ENCODE measurements around the gene REC114.
"Not testable (repeated sequence)": the region's sequence is repeated elsewhere in the genome, so short reads cannot be mapped to it uniquely, and the experiment has no call there.

Gene REC114

GRCh38 chr15:73455876-73456275 is 12.9 kb downstream of the REC114 start:
- DNase-seq (ENCODE audit: low read depth in 3 of 3) = no peak

GRCh38 chr15:73457334-73457733 is 14.4 kb downstream of the REC114 start:
- DNase-seq (ENCODE audit: low read depth in 3 of 3) = no peak

GRCh38 chr15:73460662-73461061 is 17.7 kb downstream of the REC114 start:
- no peak for DNase-seq (ENCODE audit: low read depth in 3 of 3)

GRCh38 chr15:73464602-73465001 is 21.6 kb downstream of the REC114 start:
- no peak for DNase-seq (ENCODE audit: low read depth in 3 of 3)

- no peak for DNase-seq (ENCODE audit: low read depth in 3 of 3)
Observed at GRCh38 chr15:73467758-73468157, 24.8 kb downstream of the REC114 start.

GRCh38 chr15:73474785-73475184 is 31.8 kb downstream of the REC114 start:
- no peak for DNase-seq (ENCODE audit: low read depth in 3 of 3)

GRCh38 chr15:73476704-73477216 is 33.8 kb downstream of the REC114 start:
- DNase-seq (ENCODE audit: low read depth in 3 of 3) = no peak

- DNase-seq (ENCODE audit: low read depth in 3 of 3) = no peak
Observed at GRCh38 chr15:73480050-73480449, 37.1 kb downstream of the REC114 start.

- no peak for DNase-seq (ENCODE audit: low read depth in 3 of 3)
Observed at GRCh38 chr15:73482166-73482565, 39.2 kb downstream of the REC114 start.

GRCh38 chr15:73483053-73483452 is 40.1 kb downstream of the REC114 start:
- no peak for DNase-seq (ENCODE audit: low read depth in 3 of 3)

GRCh38 chr15:73485372-73485771 is 42.4 kb downstream of the REC114 start:
- DNase-seq (ENCODE audit: low read depth in 3 of 3) = no peak

GRCh38 chr15:73485885-73486284 is 42.9 kb downstream of the REC114 start:
- not testable (repeated sequence) for DNase-seq (ENCODE audit: low read depth in 3 of 3)

GRCh38 chr15:73488698-73489097 is 45.7 kb downstream of the REC114 start:
- no peak for DNase-seq (ENCODE audit: low read depth in 3 of 3)

GRCh38 chr15:73493922-73494321 is 51.0 kb downstream of the REC114 start:
- no peak for DNase-seq (ENCODE audit: low read depth in 3 of 3)

- no peak for DNase-seq (ENCODE audit: low read depth in 3 of 3)
Observed at GRCh38 chr15:73495181-73495580, 52.2 kb downstream of the REC114 start.

- DNase-seq (ENCODE audit: low read depth in 3 of 3) = no peak
Observed at GRCh38 chr15:73500696-73501095, 57.7 kb downstream of the REC114 start.

- no peak for DNase-seq (ENCODE audit: low read depth in 3 of 3)
Observed at GRCh38 chr15:73504885-73505284, 61.9 kb downstream of the REC114 start.

GRCh38 chr15:73515527-73515926 is 72.6 kb downstream of the REC114 start:
- no peak for DNase-seq (ENCODE audit: low read depth in 3 of 3)

- DNase-seq (ENCODE audit: low read depth in 3 of 3) = no peak
Observed at GRCh38 chr15:73517566-73517965, 74.6 kb downstream of the REC114 start.

- DNase-seq (ENCODE audit: low read depth in 3 of 3) = no peak
Observed at GRCh38 chr15:73518180-73518862, 75.4 kb downstream of the REC114 start.

GRCh38 chr15:73518876-73519733 is 76.1 kb downstream of the REC114 start:
- DNase-seq (ENCODE audit: low read depth in 3 of 3) = no peak

- no peak for DNase-seq (ENCODE audit: low read depth in 3 of 3)
Observed at GRCh38 chr15:73522011-73522410, 79.0 kb downstream of the REC114 start.

GRCh38 chr15:73524919-73525318 is 82.0 kb downstream of the REC114 start:
- DNase-seq (ENCODE audit: low read depth in 3 of 3) = no peak

Measured in stimulated activated CD4-positive, alpha-beta T cell treated with anti-CD3 and anti-CD28 coated beads, TNF-alpha, amount 100 ng/mL, for 48 hours (primary cell).